Lower leg skin (tissue), 3 donors: ENCODE data around the gene FDPS.

Source experiments
- POLR2A ChIP-seq, 2 donors: fragments of 450-650 bp; IDR thresholded peaks; one replicate each; pipeline ENCODE4 v1.6.1; 2016 to 2017; ENCODE audit warnings: antibody characterized with exemption in 2 of 2, mild to moderate bottlenecking in 1 of 2, moderate library complexity in 1 of 2
- TF ChIP-seq, protein P1 (sequence below), 3 donors: fragments of 450-650 bp; IDR thresholded peaks; one replicate each; pipeline ENCODE4 v1.5.1; 2016; ENCODE audit warnings: antibody characterized with exemption in 3 of 3, mild to moderate bottlenecking in 3 of 3, moderate library complexity in 2 of 3

DNA sequence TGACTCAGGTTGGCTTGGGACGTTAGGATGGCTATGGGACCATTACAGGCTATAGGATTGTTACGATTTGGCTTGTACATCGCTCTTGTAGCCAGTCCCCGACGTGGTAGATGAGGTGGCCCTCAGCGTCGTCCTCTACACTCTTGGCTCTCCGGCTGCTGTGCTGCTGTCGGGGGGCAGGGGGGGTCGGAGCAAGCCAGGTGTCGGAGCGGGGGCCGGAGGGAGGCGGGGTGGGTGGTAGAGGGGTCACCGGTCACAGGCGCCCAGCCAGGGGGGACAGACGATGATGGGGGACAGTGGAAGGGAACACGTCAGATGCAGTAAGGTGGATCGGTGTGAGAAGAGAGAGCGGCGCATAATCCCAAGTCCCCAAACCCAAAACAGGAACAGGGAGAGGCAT, 40.0 kb upstream of the FDPS start:
- TF ChIP-seq, protein P1, sequence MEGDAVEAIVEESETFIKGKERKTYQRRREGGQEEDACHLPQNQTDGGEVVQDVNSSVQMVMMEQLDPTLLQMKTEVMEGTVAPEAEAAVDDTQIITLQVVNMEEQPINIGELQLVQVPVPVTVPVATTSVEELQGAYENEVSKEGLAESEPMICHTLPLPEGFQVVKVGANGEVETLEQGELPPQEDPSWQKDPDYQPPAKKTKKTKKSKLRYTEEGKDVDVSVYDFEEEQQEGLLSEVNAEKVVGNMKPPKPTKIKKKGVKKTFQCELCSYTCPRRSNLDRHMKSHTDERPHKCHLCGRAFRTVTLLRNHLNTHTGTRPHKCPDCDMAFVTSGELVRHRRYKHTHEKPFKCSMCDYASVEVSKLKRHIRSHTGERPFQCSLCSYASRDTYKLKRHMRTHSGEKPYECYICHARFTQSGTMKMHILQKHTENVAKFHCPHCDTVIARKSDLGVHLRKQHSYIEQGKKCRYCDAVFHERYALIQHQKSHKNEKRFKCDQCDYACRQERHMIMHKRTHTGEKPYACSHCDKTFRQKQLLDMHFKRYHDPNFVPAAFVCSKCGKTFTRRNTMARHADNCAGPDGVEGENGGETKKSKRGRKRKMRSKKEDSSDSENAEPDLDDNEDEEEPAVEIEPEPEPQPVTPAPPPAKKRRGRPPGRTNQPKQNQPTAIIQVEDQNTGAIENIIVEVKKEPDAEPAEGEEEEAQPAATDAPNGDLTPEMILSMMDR (IDR thresholded peaks at IDR 0.05) = no peak
- TF ChIP-seq POLR2A (IDR thresholded peaks at IDR 0.05) = no peak
